ENCODE results near the gene PLEKHA4. TPM values are rescaled to one million over a fixed set of nuclear protein-coding genes. Genes with fewer than 3 reads are reported as not detected.
A peak's percentile ranks its signal among the peaks of the same experiment; 100 is the strongest.
"Not testable (repeated sequence)": the region's sequence is repeated elsewhere in the genome, so short reads cannot be mapped to it uniquely, and the experiment has no call there.

The PLEKHA4 gene
- polyA plus RNA-seq, 3 donors = 0.69 to 1.5 (median 1.1) TPM

- Histone ChIP-seq H3K4me2 (replicated peaks; ENCODE audit: extremely low read depth, low read length, poor library complexity, severe bottlenecking) (no peak overlapping the region), H4K20me1 (ENCODE audit: insufficient read depth, low read length) (no peaks in the 10 kb centered on the region), H3K9me3 (replicated peaks in 1 of 2; ENCODE audit: control insufficient read depth in 1 of 2, insufficient read depth in 1 of 2, low read length in 2 of 2) (no peaks in the 10 kb centered on the region), H3K4me3 (replicated peaks in 1 of 3; ENCODE audit: low read depth in 2 of 3, low read length in 3 of 3) (peak overlapping the region in 1 of 3 experiments; percentile 64), H3K9ac (ENCODE audit: insufficient read depth, low read length, poor library complexity, severe bottlenecking) (no peak overlapping the region), H3K27ac (ENCODE audit: low read depth in 1 of 2, low read length in 2 of 2) (no peak overlapping the region), H3K79me2 (ENCODE audit: insufficient read depth, low read length) (peaks cover 2% of the 10 kb centered on the region), H3K36me3 (replicated peaks in 1 of 2; ENCODE audit: control insufficient read depth in 1 of 2, insufficient read depth in 2 of 2, low read length in 2 of 2) (no peaks in the 10 kb centered on the region), H2AFZ (ENCODE audit: insufficient read depth, low read depth, low read length, poor library complexity, severe bottlenecking) (peak overlapping the region; percentile 73), H3K27me3 (ENCODE audit: control insufficient read depth in 2 of 2, insufficient read depth in 2 of 2, low read length in 2 of 2) (peaks cover 9 to 31% of the 10 kb centered on the region in 2 donors), H3K4me1 (ENCODE audit: control insufficient read depth in 1 of 2, insufficient read depth in 2 of 2, low read length in 2 of 2) (peaks cover 12 to 22% of the 10 kb centered on the region in 2 donors)
- Mint-ChIP-seq H3K27me3 (ENCODE audit: low read depth in 3 of 3) (peaks cover 46 to 58% (median 53%) of the 10 kb centered on the region in 3 donors), H3K36me3 (peaks cover 0 to 4% of the 10 kb centered on the region in 2 donors), H3K9me3 (peaks cover 0 to 19% (median 7%) of the 10 kb centered on the region in 7 donors), H3K4me1 (peaks cover 17% of the 10 kb centered on the region), H3K4me3 (peak overlapping the region in 1 of 2 donors; percentile 80), H3K27ac (peak overlapping the region in 1 of 7 donors; percentile 18)
- WGBS (ENCODE audit: insufficient coverage) = 45% methylated on average over 21 of the region's 21 CpGs
- DNase-seq = no peak
- intact Hi-C loops (cut with micrococcal nuclease) = loop anchor here in 1 of 2 donors (5.0 kb wide), 1 partner anchor 77 kb away; no protein-coding TSS in a partner anchor
- TF ChIP-seq CTCF (IDR thresholded peaks at IDR 0.05) = no peak
Observed at GRCh38 chr19:48895226-48895625, 26.8 kb upstream of the PLEKHA4 start.

GRCh38 chr19:48890551-48890950 is 22.1 kb upstream of the PLEKHA4 start:
- Mint-ChIP-seq H3K4me1 (peaks cover 3% of the 10 kb centered on the region), H3K27ac (peak overlapping the region in 1 of 7 donors; percentile 60), H3K27me3 (ENCODE audit: low read depth in 3 of 3) (peaks cover 27 to 40% (median 32%) of the 10 kb centered on the region in 3 donors), H3K9me3 (peaks cover 0 to 9% (median 1%) of the 10 kb centered on the region in 7 donors), H3K4me3 (no peak overlapping the region), H3K36me3 (peaks cover 0 to 4% of the 10 kb centered on the region in 2 donors)
- intact Hi-C loops (cut with micrococcal nuclease) = no loop called here
- no peak for TF ChIP-seq CTCF (IDR thresholded peaks at IDR 0.05)
- Histone ChIP-seq H3K9me3 (replicated peaks in 1 of 2; ENCODE audit: control insufficient read depth in 1 of 2, insufficient read depth in 1 of 2, low read length in 2 of 2) (no peaks in the 10 kb centered on the region), H3K4me2 (replicated peaks; ENCODE audit: extremely low read depth, low read length, poor library complexity, severe bottlenecking) (no peak overlapping the region), H3K4me3 (replicated peaks in 1 of 3; ENCODE audit: low read depth in 2 of 3, low read length in 3 of 3) (no peak overlapping the region), H3K4me1 (ENCODE audit: control insufficient read depth in 1 of 2, insufficient read depth in 2 of 2, low read length in 2 of 2) (peaks cover 0 to 3% of the 10 kb centered on the region in 2 donors), H3K27me3 (ENCODE audit: control insufficient read depth in 2 of 2, insufficient read depth in 2 of 2, low read length in 2 of 2) (peaks cover 9 to 18% of the 10 kb centered on the region in 2 donors), H2AFZ (ENCODE audit: insufficient read depth, low read depth, low read length, poor library complexity, severe bottlenecking) (no peak overlapping the region), H3K36me3 (replicated peaks in 1 of 2; ENCODE audit: control insufficient read depth in 1 of 2, insufficient read depth in 2 of 2, low read length in 2 of 2) (no peaks in the 10 kb centered on the region), H4K20me1 (ENCODE audit: insufficient read depth, low read length) (no peaks in the 10 kb centered on the region), H3K79me2 (ENCODE audit: insufficient read depth, low read length) (no peaks in the 10 kb centered on the region), H3K27ac (ENCODE audit: low read depth in 1 of 2, low read length in 2 of 2) (no peak overlapping the region), H3K9ac (ENCODE audit: insufficient read depth, low read length, poor library complexity, severe bottlenecking) (no peak overlapping the region)
- no peak for DNase-seq
- no CpG with 5 or more reads among the region's 4 CpGs for WGBS (ENCODE audit: insufficient coverage)

GRCh38 chr19:48889496-48889895 is 21.1 kb upstream of the PLEKHA4 start:
- H2AFZ ChIP-seq (ENCODE audit: insufficient read depth, low read depth, low read length, poor library complexity, severe bottlenecking); H3K4me1 ChIP-seq (ENCODE audit: control insufficient read depth in 1 of 2, insufficient read depth in 2 of 2, low read length in 2 of 2); H3K27me3 ChIP-seq (ENCODE audit: control insufficient read depth in 2 of 2, insufficient read depth in 2 of 2, low read length in 2 of 2); H3K27ac Mint-ChIP-seq; DNase-seq; intact Hi-C loops (cut with micrococcal nuclease); H3K4me3 ChIP-seq (replicated peaks in 1 of 3; ENCODE audit: low read depth in 2 of 3, low read length in 3 of 3); H3K9ac ChIP-seq (ENCODE audit: insufficient read depth, low read length, poor library complexity, severe bottlenecking); H3K79me2 ChIP-seq (ENCODE audit: insufficient read depth, low read length); H3K4me3 Mint-ChIP-seq; H3K36me3 ChIP-seq (replicated peaks in 1 of 2; ENCODE audit: control insufficient read depth in 1 of 2, insufficient read depth in 2 of 2, low read length in 2 of 2); H3K9me3 ChIP-seq (replicated peaks in 1 of 2; ENCODE audit: control insufficient read depth in 1 of 2, insufficient read depth in 1 of 2, low read length in 2 of 2); H3K4me1 Mint-ChIP-seq; H3K4me2 ChIP-seq (replicated peaks; ENCODE audit: extremely low read depth, low read length, poor library complexity, severe bottlenecking); H3K27ac ChIP-seq (ENCODE audit: low read depth in 1 of 2, low read length in 2 of 2); H3K36me3 Mint-ChIP-seq; H3K9me3 Mint-ChIP-seq; H4K20me1 ChIP-seq (ENCODE audit: insufficient read depth, low read length): not testable (repeated sequence)
- peaks cover 17 to 33% (median 22%) of the 10 kb centered on the region in 3 donors for H3K27me3 Mint-ChIP-seq (ENCODE audit: low read depth in 3 of 3)
- WGBS (ENCODE audit: insufficient coverage) = no CpG with 5 or more reads among the region's 3 CpGs
